ENCODE results near the gene HOXC5. TPM values are rescaled to one million over a fixed set of nuclear protein-coding genes. Genes with fewer than 3 reads are reported as not detected.

Gene HOXC5
- total RNA-seq, 1 donor from 2014 or later, result not detected

- H3K9me3 Mint-ChIP-seq, result no peaks in the 10 kb centered on the region
- DNase-seq, result no peak
- intact Hi-C loops (cut with micrococcal nuclease), result no loop called here
- peaks cover 7% of the 10 kb centered on the region for H3K4me1 Mint-ChIP-seq
- H3K27me3 Mint-ChIP-seq, result peaks cover 89% of the 10 kb centered on the region
- no peaks in the 10 kb centered on the region for H3K36me3 Mint-ChIP-seq (ENCODE audit: low read depth)
- H3K4me3 Mint-ChIP-seq, result no peak overlapping the region
- H3K27ac Mint-ChIP-seq, result no peak overlapping the region
Observed at GRCh38 chr12:54042970-54043853, 10.4 kb downstream of the HOXC5 start.

GRCh38 chr12:54044425-54045103 is 11.7 kb downstream of the HOXC5 start:
- no peaks in the 10 kb centered on the region for H3K9me3 Mint-ChIP-seq
- H3K4me1 Mint-ChIP-seq, result peaks cover 7% of the 10 kb centered on the region
- no peak for DNase-seq
- no peak overlapping the region for H3K4me3 Mint-ChIP-seq
- intact Hi-C loops (cut with micrococcal nuclease), result no loop called here
- H3K36me3 Mint-ChIP-seq (ENCODE audit: low read depth), result no peaks in the 10 kb centered on the region
- H3K27me3 Mint-ChIP-seq, result peaks cover 90% of the 10 kb centered on the region
- H3K27ac Mint-ChIP-seq, result no peak overlapping the region

- Mint-ChIP-seq H3K4me1 (peaks cover 12% of the 10 kb centered on the region), H3K36me3 (ENCODE audit: low read depth) (no peaks in the 10 kb centered on the region), H3K9me3 (no peaks in the 10 kb centered on the region), H3K4me3 (no peak overlapping the region), H3K27me3 (peaks cover 90% of the 10 kb centered on the region), H3K27ac (no peak overlapping the region)
- no peak for DNase-seq
- intact Hi-C loops (cut with micrococcal nuclease), result no loop called here
Observed at GRCh38 chr12:54045401-54045800, 12.6 kb downstream of the HOXC5 start.

- DNase-seq, result no peak
- no peak overlapping the region for H3K27ac Mint-ChIP-seq
- peaks cover 13% of the 10 kb centered on the region for H3K4me1 Mint-ChIP-seq
- H3K36me3 Mint-ChIP-seq (ENCODE audit: low read depth), result no peaks in the 10 kb centered on the region
- H3K9me3 Mint-ChIP-seq, result no peaks in the 10 kb centered on the region
- H3K27me3 Mint-ChIP-seq, result peaks cover 92% of the 10 kb centered on the region
- intact Hi-C loops (cut with micrococcal nuclease), result loop anchor here (2.0 kb wide), 2 partner anchors 13 to 71 kb away; partner anchors contain the start of genes HOTAIR and HOXC5
- H3K4me3 Mint-ChIP-seq, result no peak overlapping the region
Observed at GRCh38 chr12:54045868-54046521, 13.1 kb downstream of the HOXC5 start.

- Mint-ChIP-seq H3K36me3 (ENCODE audit: low read depth) (peaks cover under 1% of the 10 kb centered on the region), H3K4me1 (peaks cover 13% of the 10 kb centered on the region), H3K9me3 (no peaks in the 10 kb centered on the region), H3K27me3 (peaks cover 95% of the 10 kb centered on the region), H3K27ac (no peak overlapping the region), H3K4me3 (no peak overlapping the region)
- intact Hi-C loops (cut with micrococcal nuclease), result loop anchor here (2.0 kb wide), 2 partner anchors 14 to 72 kb away; partner anchors contain the start of genes HOTAIR and HOXC5
- DNase-seq, result no peak
Observed at GRCh38 chr12:54046809-54047159, 13.9 kb downstream of the HOXC5 start.

GRCh38 chr12:54047160-54047963 is 14.5 kb downstream of the HOXC5 start:
- intact Hi-C loops (cut with micrococcal nuclease), result loop anchor here (2.0 kb wide), 2 partner anchors 15 to 73 kb away; partner anchors contain the start of genes HOTAIR and HOXC5
- no peak for DNase-seq
- no peak overlapping the region for H3K4me3 Mint-ChIP-seq
- peaks cover 98% of the 10 kb centered on the region for H3K27me3 Mint-ChIP-seq
- no peaks in the 10 kb centered on the region for H3K9me3 Mint-ChIP-seq
- H3K27ac Mint-ChIP-seq, result no peak overlapping the region
- peaks cover 15% of the 10 kb centered on the region for H3K4me1 Mint-ChIP-seq
- H3K36me3 Mint-ChIP-seq (ENCODE audit: low read depth), result peaks cover 2% of the 10 kb centered on the region

GRCh38 chr12:54047964-54048303 is 15.1 kb downstream of the HOXC5 start:
- Mint-ChIP-seq H3K27me3 (peaks cover 97% of the 10 kb centered on the region), H3K4me3 (no peak overlapping the region), H3K27ac (no peak overlapping the region), H3K9me3 (no peaks in the 10 kb centered on the region), H3K4me1 (peaks cover 18% of the 10 kb centered on the region), H3K36me3 (ENCODE audit: low read depth) (peaks cover 2% of the 10 kb centered on the region)
- intact Hi-C loops (cut with micrococcal nuclease), result loop anchor here (2.0 kb wide), 2 partner anchors 15 to 73 kb away; partner anchors contain the start of genes HOTAIR and HOXC5
- no peak for DNase-seq

GRCh38 chr12:54048406-54049093 is 15.7 kb downstream of the HOXC5 start:
- Mint-ChIP-seq H3K4me3 (no peak overlapping the region), H3K36me3 (ENCODE audit: low read depth) (peaks cover 2% of the 10 kb centered on the region), H3K27me3 (peaks cover 95% of the 10 kb centered on the region), H3K27ac (no peak overlapping the region), H3K9me3 (no peaks in the 10 kb centered on the region), H3K4me1 (peaks cover 21% of the 10 kb centered on the region)
- DNase-seq, result no peak
- intact Hi-C loops (cut with micrococcal nuclease), result no loop called here

- H3K9me3 Mint-ChIP-seq, result no peaks in the 10 kb centered on the region
- H3K36me3 Mint-ChIP-seq (ENCODE audit: low read depth), result peaks cover 2% of the 10 kb centered on the region
- no peak overlapping the region for H3K27ac Mint-ChIP-seq
- intact Hi-C loops (cut with micrococcal nuclease), result no loop called here
- DNase-seq, result no peak
- H3K27me3 Mint-ChIP-seq, result peaks cover 95% of the 10 kb centered on the region
- H3K4me1 Mint-ChIP-seq, result peaks cover 23% of the 10 kb centered on the region
- no peak overlapping the region for H3K4me3 Mint-ChIP-seq
Observed at GRCh38 chr12:54049108-54049507, 16.3 kb downstream of the HOXC5 start.

GRCh38 chr12:54050482-54050810 is 17.6 kb downstream of the HOXC5 start:
- Mint-ChIP-seq H3K9me3 (no peaks in the 10 kb centered on the region), H3K27ac (no peak overlapping the region)

GRCh38 chr12:54051026-54051842 is 18.4 kb downstream of the HOXC5 start:
- DNase-seq, result no peak
- Mint-ChIP-seq H3K27me3 (peaks cover 94% of the 10 kb centered on the region), H3K9me3 (no peaks in the 10 kb centered on the region), H3K4me3 (no peak overlapping the region), H3K36me3 (ENCODE audit: low read depth) (peaks cover 2% of the 10 kb centered on the region), H3K4me1 (peaks cover 24% of the 10 kb centered on the region), H3K27ac (no peak overlapping the region)
- intact Hi-C loops (cut with micrococcal nuclease), result loop anchor here (5.0 kb wide), 3 partner anchors 54 to 124 kb away; partner anchors contain the start of gene HOXC12

More at GRCh38 chr12:54050482-54050810, 17.6 kb downstream of the HOXC5 start:
- H3K27me3 Mint-ChIP-seq, result peaks cover 93% of the 10 kb centered on the region
- intact Hi-C loops (cut with micrococcal nuclease), result loop anchor here (5.0 kb wide), 3 partner anchors 53 to 123 kb away; partner anchors contain the start of gene HOXC12
- DNase-seq, result no peak
- H3K4me1 Mint-ChIP-seq, result peaks cover 24% of the 10 kb centered on the region
- H3K4me3 Mint-ChIP-seq, result no peak overlapping the region
- H3K36me3 Mint-ChIP-seq (ENCODE audit: low read depth), result peaks cover 2% of the 10 kb centered on the region

- intact Hi-C loops (cut with micrococcal nuclease), result loop anchor here (5.0 kb wide), 3 partner anchors 55 to 125 kb away; partner anchors contain the start of gene HOXC12
- peak overlapping the region; percentile 5 for H3K4me3 Mint-ChIP-seq
Observed at GRCh38 chr12:54051874-54052437, 19.1 kb downstream of the HOXC5 start.

More at GRCh38 chr12:54051874-54052437, 19.1 kb downstream of the HOXC5 start:
- DNase-seq, result no peak
- H3K4me1 Mint-ChIP-seq, result peaks cover 24% of the 10 kb centered on the region
- H3K27me3 Mint-ChIP-seq, result peaks cover 92% of the 10 kb centered on the region
- H3K36me3 Mint-ChIP-seq (ENCODE audit: low read depth), result peaks cover 2% of the 10 kb centered on the region
- H3K27ac Mint-ChIP-seq, result no peak overlapping the region
- no peaks in the 10 kb centered on the region for H3K9me3 Mint-ChIP-seq
